Vagina (tissue), 2 donors: ENCODE results near the gene SERPIND1. TPM values are rescaled to one million over a fixed set of nuclear protein-coding genes. Genes with fewer than 3 reads are reported as not detected.
"Not testable (repeated sequence)": the region's sequence is repeated elsewhere in the genome, so short reads cannot be mapped to it uniquely, and the experiment has no call there.

ENCODE experiments used
- DNase-seq, 2 donors: peaks; one replicate each; pipeline ENCODE4 v3.0.0-alpha.2; 2017; ENCODE audit errors: extremely low spot score in 2 of 2
- H3K27ac ChIP-seq: fragments of 200-600 bp; sonication (generic); one replicate; pipeline ENCODE4 v1.5.1; 2019
- H3K27me3 ChIP-seq: fragments of 200-600 bp; sonication (generic); one replicate; pipeline ENCODE4 v1.5.1; 2019
- H3K36me3 ChIP-seq, 2 donors: fragments of 200-600 bp; sonication (generic); one replicate each; pipeline ENCODE4 v1.5.1; 2017 to 2019
- H3K4me1 ChIP-seq: fragments of 200-600 bp; sonication (generic); one replicate; pipeline ENCODE4 v1.5.1; 2019
- H3K4me3 ChIP-seq, 2 donors: fragments of 200-600 bp; sonication (generic); 1 replicate in 1 of 2; 2 replicates in 1 of 2; pipeline ENCODE4 v1.5.1; 2016 to 2019
- H3K9me3 ChIP-seq: fragments of 200-600 bp; sonication (generic); one replicate; pipeline ENCODE4 v1.5.1; 2019
- CTCF ChIP-seq, 3 experiments: fragments of 450-650 bp in 2 of 3; fragments of 200-600 bp in 1 of 3; sonication (generic) in 1 of 3; IDR thresholded peaks; one replicate each; pipeline ENCODE4 v1.5.1; 2017 to 2019; ENCODE audit warnings: antibody characterized with exemption in 3 of 3, mild to moderate bottlenecking in 2 of 3, moderate library complexity in 2 of 3
- POLR2A ChIP-seq, 2 donors: fragments of 450-650 bp; IDR thresholded peaks; one replicate each; pipeline ENCODE4 v1.6.1; 2017; ENCODE audit warnings: antibody characterized with exemption in 2 of 2, mild to moderate bottlenecking in 2 of 2, moderate library complexity in 2 of 2
- POLR2AphosphoS5 ChIP-seq, 2 donors: sonication (generic); formaldehyde crosslinking; IDR thresholded peaks; one replicate each; pipeline ENCODE4 v1.9.0; 2017; ENCODE audit warnings: antibody characterized with exemption in 2 of 2, mild to moderate bottlenecking in 2 of 2, low read depth in 1 of 2; ENCODE audit not compliant: insufficient read depth in 1 of 2
- intact Hi-C: fragments of 100-400 bp; cut with DNase I; formaldehyde crosslinking; loops from one replicate; pipeline ENCODE4 v1.15.1; 2023
- total RNA-seq: library from RNA; depleted of rRNA; stranded (reverse); fragments of >200 nt; gene quantifications from one replicate; pipeline ENCODE4 v1.2.3, GENCODE V29; 2016

The SERPIND1 gene
- total RNA-seq, 1 donor from 2014 or later = not detected

GRCh38 chr22:20765938-20766337 lies 8.0 kb upstream of the SERPIND1 start:
- TF ChIP-seq POLR2A (IDR thresholded peaks at IDR 0.05) (no peak), CTCF (IDR thresholded peaks at IDR 0.05) (no peak), POLR2AphosphoS5 (IDR thresholded peaks at IDR 0.05; ENCODE audit: insufficient read depth in 1 of 2, low read depth in 1 of 2) (no peak)
- no peak for DNase-seq
- Histone ChIP-seq H3K4me3 (no peak overlapping the region), H3K4me1 (no peaks in the 10 kb centered on the region), H3K36me3 (peaks cover 0 to 43% of the 10 kb centered on the region in 2 donors), H3K9me3 (no peaks in the 10 kb centered on the region), H3K27ac (no peak overlapping the region), H3K27me3 (no peaks in the 10 kb centered on the region)
- intact Hi-C loops = no loop called here

- no peak overlapping the region for H3K27ac ChIP-seq
- H3K36me3 ChIP-seq = peaks cover 0 to 37% of the 10 kb centered on the region in 2 donors
- no peaks in the 10 kb centered on the region for H3K9me3 ChIP-seq
- no peaks in the 10 kb centered on the region for H3K4me1 ChIP-seq
- no peak overlapping the region for H3K4me3 ChIP-seq
- no peaks in the 10 kb centered on the region for H3K27me3 ChIP-seq
- intact Hi-C loops = no loop called here
- TF ChIP-seq POLR2AphosphoS5 (IDR thresholded peaks at IDR 0.05; ENCODE audit: insufficient read depth in 1 of 2, low read depth in 1 of 2) = no peak
- no peak for TF ChIP-seq CTCF (IDR thresholded peaks at IDR 0.05)
- no peak for TF ChIP-seq POLR2A (IDR thresholded peaks at IDR 0.05)
- DNase-seq = no peak
Measured at GRCh38 chr22:20766530-20766929, 7.4 kb upstream of the SERPIND1 start.

GRCh38 chr22:20769496-20769826 lies 4.5 kb upstream of the SERPIND1 start:
- intact Hi-C loops, DNase-seq, H3K27me3 ChIP-seq, H3K4me3 ChIP-seq, H3K27ac ChIP-seq, H3K9me3 ChIP-seq, H3K4me1 ChIP-seq: not testable (repeated sequence)
- peaks cover 0 to 15% of the 10 kb centered on the region in 2 donors for H3K36me3 ChIP-seq

- DNase-seq = no peak
- no peak for TF ChIP-seq POLR2A (IDR thresholded peaks at IDR 0.05)
- TF ChIP-seq POLR2AphosphoS5 (IDR thresholded peaks at IDR 0.05; ENCODE audit: insufficient read depth in 1 of 2, low read depth in 1 of 2) = no peak
- TF ChIP-seq CTCF (IDR thresholded peaks at IDR 0.05) = no peak
- Histone ChIP-seq H3K4me1 (peaks cover under 1% of the 10 kb centered on the region), H3K27me3 (no peaks in the 10 kb centered on the region), H3K4me3 (no peak overlapping the region), H3K27ac (no peak overlapping the region), H3K9me3 (no peaks in the 10 kb centered on the region), H3K36me3 (no peaks in the 10 kb centered on the region)
- intact Hi-C loops = no loop called here
Measured at GRCh38 chr22:20771918-20772625, 1.8 kb upstream of the SERPIND1 start.

- DNase-seq = no peak
- intact Hi-C loops = no loop called here
- Histone ChIP-seq H3K36me3 (no peaks in the 10 kb centered on the region), H3K27ac (no peak overlapping the region), H3K4me3 (no peak overlapping the region), H3K27me3 (no peaks in the 10 kb centered on the region), H3K9me3 (no peaks in the 10 kb centered on the region), H3K4me1 (peaks cover 27% of the 10 kb centered on the region)
- no peak for TF ChIP-seq POLR2AphosphoS5 (IDR thresholded peaks at IDR 0.05; ENCODE audit: insufficient read depth in 1 of 2, low read depth in 1 of 2)
- TF ChIP-seq POLR2A (IDR thresholded peaks at IDR 0.05) = no peak
- no peak for TF ChIP-seq CTCF (IDR thresholded peaks at IDR 0.05)
Measured at GRCh38 chr22:20774882-20775281, 969 bp downstream of the SERPIND1 start.
